ENCODE data around the gene PATZ1. TPM values are rescaled to one million over a fixed set of nuclear protein-coding genes. Genes with fewer than 3 reads are reported as not detected.

PATZ1 gene
- total RNA-seq, 3 donors from 2014 or later: 33.7 to 42.7 (median 41.4) TPM

Other genes with a start within 250 kb of the PATZ1 start
- gene SELENOM, start 238.8 kb downstream of the PATZ1 start, total RNA-seq: 10 to 100 TPM in 2 of 3 donors, 1 to 10 TPM in 1; 8.1 to 19.2 (median 12.1) TPM
- under 1 TPM in 2 of 3 donors, not detected in 1; 0.16 to 0.21 TPM for gene INPP5J, start 223.4 kb downstream of the PATZ1 start, total RNA-seq
- gene PLA2G3, start 205.8 kb downstream of the PATZ1 start, total RNA-seq: not detected
- gene RNF185, start 186.2 kb downstream of the PATZ1 start, total RNA-seq: 10 to 100 TPM; 25.3 to 34.1 (median 29.9) TPM
- gene LIMK2, start 134.0 kb downstream of the PATZ1 start, total RNA-seq: 10 to 100 TPM; 18.6 to 22.6 (median 20.6) TPM
- 1 to 10 TPM; 7.3 to 8.6 (median 7.9) TPM for gene PIK3IP1, start 53.9 kb downstream of the PATZ1 start, total RNA-seq
- gene DRG1, start 53.3 kb upstream of the PATZ1 start, total RNA-seq: 100 to 1,000 TPM in 2 of 3 donors, 10 to 100 TPM in 1; 99.2 to 109 (median 106) TPM
- gene EIF4ENIF1, start 143.5 kb upstream of the PATZ1 start, total RNA-seq: 10 to 100 TPM; 40.0 to 47.2 (median 44.1) TPM
- 10 to 100 TPM; 74.0 to 87.5 (median 77.6) TPM for gene SFI1, start 150.2 kb upstream of the PATZ1 start, total RNA-seq

Data from activated T-cell treated with anti-CD3 and anti-CD28 coated beads, Interleukin-2, amount 50 U/mL, for 4 hours (primary cell).